ENCODE measurements around the gene SPAAR.

SPAAR gene

GRCh38 chr9:35904338-35904737 lies 5.0 kb upstream of the SPAAR start:
- no peak overlapping the region for H3K27ac ChIP-seq
- in situ Hi-C loops (cut with HindIII; ENCODE audit: low pct_ligation_motif_present, low sequenced_read_pairs) = no loop called here
- H3K4me3 ChIP-seq (ENCODE audit: low read depth, low read length) = no peak overlapping the region
- H3K36me3 ChIP-seq (replicated peaks) = no peaks in the 10 kb centered on the region
- no peak for DNase-seq
- TF ChIP-seq CTCF (IDR thresholded peaks at IDR 0.05; ENCODE audit: low read depth, low read length, missing control alignments) = no peak
- H3K27me3 ChIP-seq (replicated peaks) = no peaks in the 10 kb centered on the region

GRCh38 chr9:35905051-35905781 lies 4.1 kb upstream of the SPAAR start:
- H3K36me3 ChIP-seq (replicated peaks) = no peaks in the 10 kb centered on the region
- TF ChIP-seq CTCF (IDR thresholded peaks at IDR 0.05; ENCODE audit: low read depth, low read length, missing control alignments) = no peak
- DNase-seq = peak; percentile 47
- peak overlapping the region; percentile 60 for H3K27ac ChIP-seq
- no peaks in the 10 kb centered on the region for H3K27me3 ChIP-seq (replicated peaks)
- H3K4me3 ChIP-seq (ENCODE audit: low read depth, low read length) = no peak overlapping the region
- in situ Hi-C loops (cut with HindIII; ENCODE audit: low pct_ligation_motif_present, low sequenced_read_pairs) = no loop called here

GRCh38 chr9:35905912-35906679 lies 3.2 kb upstream of the SPAAR start, which contains the start of gene HRCT1:
Gene HRCT1, plus strand, starts transcription at chr9:35906202. Its CDS starts 86 bp downstream, at chr9:35906288.
- H3K27ac ChIP-seq = peak within 1 kb of the TSS; percentile 71
- H3K36me3 ChIP-seq (replicated peaks) = no peaks in the 10 kb centered on the region
- no peaks in the 10 kb centered on the region for H3K27me3 ChIP-seq (replicated peaks)
- no peak within 1 kb of the TSS for H3K4me3 ChIP-seq (ENCODE audit: low read depth, low read length)
- in situ Hi-C loops (cut with HindIII; ENCODE audit: low pct_ligation_motif_present, low sequenced_read_pairs) = no loop called here
- TF ChIP-seq CTCF (IDR thresholded peaks at IDR 0.05; ENCODE audit: low read depth, low read length, missing control alignments) = no peak
- DNase-seq = peak; percentile 92

GRCh38 chr9:35906923-35907699 lies 2.2 kb upstream of the SPAAR start:
- H3K27me3 ChIP-seq (replicated peaks) = no peaks in the 10 kb centered on the region
- no peaks in the 10 kb centered on the region for H3K36me3 ChIP-seq (replicated peaks)
- peak overlapping the region; percentile 17 for H3K4me3 ChIP-seq (ENCODE audit: low read depth, low read length)
- in situ Hi-C loops (cut with HindIII; ENCODE audit: low pct_ligation_motif_present, low sequenced_read_pairs) = no loop called here
- H3K27ac ChIP-seq = peak overlapping the region; percentile 71
- DNase-seq = peak; percentile 57
- peak; percentile 25 for TF ChIP-seq CTCF (IDR thresholded peaks at IDR 0.05; ENCODE audit: low read depth, low read length, missing control alignments)

- H3K4me3 ChIP-seq (ENCODE audit: low read depth, low read length) = peak overlapping the region; percentile 17
- no peaks in the 10 kb centered on the region for H3K36me3 ChIP-seq (replicated peaks)
- in situ Hi-C loops (cut with HindIII; ENCODE audit: low pct_ligation_motif_present, low sequenced_read_pairs) = no loop called here
- TF ChIP-seq CTCF (IDR thresholded peaks at IDR 0.05; ENCODE audit: low read depth, low read length, missing control alignments) = peak; percentile 12
- peak overlapping the region; percentile 71 for H3K27ac ChIP-seq
- H3K27me3 ChIP-seq (replicated peaks) = no peaks in the 10 kb centered on the region
- peak; percentile 65 for DNase-seq
These were observed 1.4 kb upstream of the SPAAR start for GRCh38 chr9:35907711-35908503.
